OCI-LY3 (cell line): ENCODE data around the gene NPHP4.

Experiments used
- H2AFZ ChIP-seq: fragments of 200-600, 300-600 bp; shearing (Covaris generic); 2 replicates; pipeline ENCODE4 v1.6.0; 2014; ENCODE audit warnings: antibody characterized with exemption, low read depth, low read length
- H3K27ac ChIP-seq: fragments of 200-600, 300-600 bp; sonication (generic); 2 replicates; pipeline ENCODE4 v1.5.1; 2014; ENCODE audit warnings: mild to moderate bottlenecking, low read length, moderate library complexity, mixed read lengths
- H3K27me3 ChIP-seq: fragments of 200-600, 300-600 bp; sonication (generic); 2 replicates; pipeline ENCODE4 v1.6.1; 2014; ENCODE audit warnings: low read depth, low read length, mixed read lengths
- H3K36me3 ChIP-seq: fragments of 200-600, 300-600 bp; sonication (generic); replicated peaks from 2 replicates; pipeline ENCODE3; 2014; ENCODE audit warnings: low read depth, low read length, mixed read lengths
- H3K4me1 ChIP-seq: fragments of 300-600, 200-600 bp; sonication (generic); 2 replicates; pipeline ENCODE4 v1.6.1; 2014; ENCODE audit warnings: low read length, mixed read lengths
- H3K4me2 ChIP-seq: fragments of 200-600, 300-600 bp; sonication (generic); 2 replicates; pipeline ENCODE4 v1.6.1; 2014; ENCODE audit warnings: low read length, mixed read lengths
- H3K4me3 ChIP-seq: fragments of 300-600, 200-600 bp; sonication (generic); 2 replicates; pipeline ENCODE4 v1.5.1; 2014; ENCODE audit warnings: antibody characterized with exemption, mild to moderate bottlenecking, low read length, moderate library complexity
- H3K79me2 ChIP-seq: fragments of 300-600, 200-600 bp; shearing (Covaris generic); 2 replicates; pipeline ENCODE4 v1.6.1; 2014; ENCODE audit warnings: mild to moderate bottlenecking, low read length, mixed read lengths
- H3K9ac ChIP-seq: fragments of 300-600, 200-600 bp; shearing (Covaris generic); 2 replicates; pipeline ENCODE4 v1.6.0; 2014; ENCODE audit warnings: mild to moderate bottlenecking, low read length, moderate library complexity
- H3K9me3 ChIP-seq: fragments of 200-600, 300-600 bp; shearing (Covaris generic); 2 replicates; pipeline ENCODE4 v1.6.1; 2014; ENCODE audit warnings: low read length, mixed read lengths; ENCODE audit not compliant: insufficient read depth
- H4K20me1 ChIP-seq: fragments of 200-600, 300-600 bp; sonication (generic); 2 replicates; pipeline ENCODE4 v1.6.1; 2016; ENCODE audit warnings: low read length, mixed read lengths; ENCODE audit not compliant: insufficient read depth
- EZH2phosphoT487 ChIP-seq: fragments of 200-600 bp; shearing (Covaris generic); IDR thresholded peaks from 2 replicates; pipeline ENCODE4 v1.6.1; 2018; ENCODE audit warnings: antibody characterized with exemption, mixed run types, low read depth
- TF ChIP-seq, protein P1 (sequence below): fragments of 200-600, 300-600 bp; sonication (generic); IDR thresholded peaks from 2 replicates; pipeline ENCODE4 v1.5.1; 2014; ENCODE audit warnings: antibody characterized with exemption, low read length, low read depth

NPHP4 gene

GRCh38 chr1:6039031-6039430 is 46.8 kb upstream of the NPHP4 start:
- Histone ChIP-seq H3K27me3 (no peaks in the 10 kb centered on the region), H3K9me3 (no peaks in the 10 kb centered on the region), H3K4me3 (no peak overlapping the region), H2AFZ (no peak overlapping the region), H3K27ac (no peak overlapping the region), H3K9ac (no peak overlapping the region), H3K79me2 (peaks cover 57% of the 10 kb centered on the region), H3K36me3 (peaks cover 9% of the 10 kb centered on the region), H3K4me1 (no peaks in the 10 kb centered on the region), H4K20me1 (peaks cover 80% of the 10 kb centered on the region), H3K4me2 (no peak overlapping the region)
- TF ChIP-seq, protein P1, sequence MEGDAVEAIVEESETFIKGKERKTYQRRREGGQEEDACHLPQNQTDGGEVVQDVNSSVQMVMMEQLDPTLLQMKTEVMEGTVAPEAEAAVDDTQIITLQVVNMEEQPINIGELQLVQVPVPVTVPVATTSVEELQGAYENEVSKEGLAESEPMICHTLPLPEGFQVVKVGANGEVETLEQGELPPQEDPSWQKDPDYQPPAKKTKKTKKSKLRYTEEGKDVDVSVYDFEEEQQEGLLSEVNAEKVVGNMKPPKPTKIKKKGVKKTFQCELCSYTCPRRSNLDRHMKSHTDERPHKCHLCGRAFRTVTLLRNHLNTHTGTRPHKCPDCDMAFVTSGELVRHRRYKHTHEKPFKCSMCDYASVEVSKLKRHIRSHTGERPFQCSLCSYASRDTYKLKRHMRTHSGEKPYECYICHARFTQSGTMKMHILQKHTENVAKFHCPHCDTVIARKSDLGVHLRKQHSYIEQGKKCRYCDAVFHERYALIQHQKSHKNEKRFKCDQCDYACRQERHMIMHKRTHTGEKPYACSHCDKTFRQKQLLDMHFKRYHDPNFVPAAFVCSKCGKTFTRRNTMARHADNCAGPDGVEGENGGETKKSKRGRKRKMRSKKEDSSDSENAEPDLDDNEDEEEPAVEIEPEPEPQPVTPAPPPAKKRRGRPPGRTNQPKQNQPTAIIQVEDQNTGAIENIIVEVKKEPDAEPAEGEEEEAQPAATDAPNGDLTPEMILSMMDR = no peak
- TF ChIP-seq EZH2phosphoT487 = no peak

GRCh38 chr1:6038603-6039002 is 46.4 kb upstream of the NPHP4 start:
- Histone ChIP-seq H3K36me3 (peaks cover 9% of the 10 kb centered on the region), H3K4me2 (no peak overlapping the region), H3K4me1 (no peaks in the 10 kb centered on the region), H3K79me2 (peaks cover 62% of the 10 kb centered on the region), H3K9ac (no peak overlapping the region), H3K27me3 (no peaks in the 10 kb centered on the region), H2AFZ (no peak overlapping the region), H3K27ac (no peak overlapping the region), H4K20me1 (peaks cover 84% of the 10 kb centered on the region), H3K4me3 (no peak overlapping the region), H3K9me3 (no peaks in the 10 kb centered on the region)
- TF ChIP-seq EZH2phosphoT487 = no peak
- TF ChIP-seq, protein P1 = no peak

GRCh38 chr1:6037338-6037762 is 45.1 kb upstream of the NPHP4 start:
- H3K9me3 ChIP-seq = no peaks in the 10 kb centered on the region
- peaks cover 88% of the 10 kb centered on the region for H4K20me1 ChIP-seq
- H3K9ac ChIP-seq = no peak overlapping the region
- no peak overlapping the region for H3K4me3 ChIP-seq
- H3K27ac ChIP-seq = no peak overlapping the region
- no peaks in the 10 kb centered on the region for H3K4me1 ChIP-seq
- peaks cover 74% of the 10 kb centered on the region for H3K79me2 ChIP-seq
- peaks cover 5% of the 10 kb centered on the region for H3K36me3 ChIP-seq
- no peaks in the 10 kb centered on the region for H3K27me3 ChIP-seq
- no peak overlapping the region for H3K4me2 ChIP-seq
- H2AFZ ChIP-seq = no peak overlapping the region
- TF ChIP-seq EZH2phosphoT487 = no peak

GRCh38 chr1:6035719-6036118 is 43.5 kb upstream of the NPHP4 start:
- Histone ChIP-seq H2AFZ (no peak overlapping the region), H3K27me3 (no peaks in the 10 kb centered on the region), H3K27ac (no peak overlapping the region), H3K4me2 (no peak overlapping the region), H3K4me1 (peaks cover under 1% of the 10 kb centered on the region; the same call in 1 of the 2 replicates), H3K79me2 (peaks cover 91% of the 10 kb centered on the region), H3K36me3 (peaks cover 12% of the 10 kb centered on the region), H3K4me3 (no peak overlapping the region), H4K20me1 (peaks cover 94% of the 10 kb centered on the region), H3K9ac (no peak overlapping the region), H3K9me3 (no peaks in the 10 kb centered on the region)
- no peak for TF ChIP-seq EZH2phosphoT487
- TF ChIP-seq, protein P1 = no peak

DNA sequence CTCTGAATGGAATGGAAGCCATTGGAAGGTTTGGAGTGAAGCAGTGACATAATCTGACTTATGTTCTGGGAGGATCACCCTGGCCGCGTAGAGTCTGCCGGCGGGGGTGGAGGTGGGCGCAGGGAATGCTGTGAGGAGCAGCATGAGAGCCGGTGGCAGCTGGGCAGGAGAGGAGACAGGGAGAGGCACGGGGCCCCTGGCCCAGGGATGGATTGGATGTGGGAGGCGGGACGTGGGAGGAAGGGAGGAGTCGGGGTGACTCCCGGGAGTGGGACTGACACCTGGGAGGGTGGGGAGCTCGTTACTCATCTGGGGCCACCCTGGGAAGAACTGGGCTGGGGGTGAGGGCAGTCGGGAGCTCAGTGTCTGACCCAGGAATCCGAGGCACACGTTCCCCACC is 43.1 kb upstream of the NPHP4 start:
- H3K4me3 ChIP-seq = no peak overlapping the region
- no peaks in the 10 kb centered on the region for H3K9me3 ChIP-seq
- peaks cover 4% of the 10 kb centered on the region for H3K4me1 ChIP-seq
- peaks cover 16% of the 10 kb centered on the region for H3K36me3 ChIP-seq
- H3K79me2 ChIP-seq = peaks cover 95% of the 10 kb centered on the region
- H4K20me1 ChIP-seq = peaks cover 95% of the 10 kb centered on the region
- H3K4me2 ChIP-seq = no peak overlapping the region
- H3K9ac ChIP-seq = no peak overlapping the region
- no peaks in the 10 kb centered on the region for H3K27me3 ChIP-seq
- TF ChIP-seq, protein P1 = no peak
- TF ChIP-seq EZH2phosphoT487 = no peak
- H2AFZ ChIP-seq = no peak overlapping the region
- no peak overlapping the region for H3K27ac ChIP-seq
